OCI-LY3 (cell line): ENCODE data around the gene GPR146.

Experiments used
- CTCF ChIP-seq: fragments of 200-600, 300-600 bp; sonication (generic); IDR thresholded peaks from 2 replicates; pipeline ENCODE4 v1.5.1; 2014; ENCODE audit warnings: antibody characterized with exemption, low read length, low read depth
- EZH2phosphoT487 ChIP-seq: fragments of 200-600 bp; shearing (Covaris generic); IDR thresholded peaks from 2 replicates; pipeline ENCODE4 v1.6.1; 2018; ENCODE audit warnings: antibody characterized with exemption, mixed run types, low read depth

- TF ChIP-seq CTCF (no peak), EZH2phosphoT487 (no peak)
Measured at GRCh38 chr7:1054861-1055450, 10.6 kb downstream of the GPR146 start.
